K562 (cell line): ENCODE data around the gene C10orf71. TPM values are rescaled to one million over a fixed set of nuclear protein-coding genes. Genes with fewer than 3 reads are reported as not detected.
A peak's percentile ranks its signal among the peaks of the same experiment; 100 is the strongest.

Experiments
- ETS2 ChIP-seq: IDR thresholded peaks from 2 replicates; pipeline ENCODE4 v1.6.1; 2016; ENCODE audit warnings: borderline replicate concordance, missing genetic modification characterization, mild to moderate bottlenecking, moderate library complexity, missing compliant biosample characterization; ENCODE audit not compliant: poor library complexity, severe bottlenecking
- HNRNPK ChIP-seq: fragments of 200-400 bp; formaldehyde crosslinking; IDR thresholded peaks from one replicate; pipeline ENCODE4 v1.6.1; 2018; ENCODE audit warnings: mild to moderate bottlenecking, low read depth, low read length; ENCODE audit not compliant: poor library complexity, severe bottlenecking
- HNRNPUL1 ChIP-seq: fragments of 200-400 bp; formaldehyde crosslinking; IDR thresholded peaks from 2 replicates; pipeline ENCODE4 v1.6.1; 2017; ENCODE audit warnings: low read length
- ILF3 ChIP-seq: fragments of 450-650 bp; IDR thresholded peaks from 2 replicates; pipeline ENCODE4 v1.6.1; 2018; ENCODE audit warnings: antibody characterized with exemption, mild to moderate bottlenecking, moderate library complexity, borderline replicate concordance
- IRF9 ChIP-seq: fragments of 450-650 bp; IDR thresholded peaks from 2 replicates; pipeline ENCODE4 v1.6.1; 2016; ENCODE audit warnings: missing biosample characterization, missing genetic modification characterization
- MLX ChIP-seq, 2 experiments: fragments of 450-650 bp in 1 of 2; sonication (generic) in 1 of 2; formaldehyde crosslinking; conservative IDR thresholded peaks; 2 replicates each; pipeline versions ENCODE4 v1.4.0 to v1.8.1; 2020 to 2022; ENCODE audit warnings: mild to moderate bottlenecking in 1 of 2, missing genetic modification reagents in 1 of 2
- NR0B1 ChIP-seq: fragments of 450-650 bp; IDR thresholded peaks from one replicate; pipeline ENCODE4 v1.6.1; 2018; ENCODE audit warnings: mild to moderate bottlenecking, moderate library complexity; ENCODE audit not compliant: partially characterized antibody
- PRDM10 ChIP-seq: fragments of 450-650 bp; IDR thresholded peaks from 2 replicates; pipeline ENCODE4 v1.6.1; 2018; ENCODE audit not compliant: partially characterized antibody
- RFX5 ChIP-seq: IDR thresholded peaks from 2 replicates; pipeline ENCODE4 v1.6.1; 2011; ENCODE audit warnings: low read depth, mild to moderate bottlenecking, improper control_type of control experiment, low read length
- TBP ChIP-seq: optimal IDR thresholded peaks from 2 replicates; pipeline ENCODE3; 2011; ENCODE audit warnings: low read depth, low read length, improper control_type of control experiment
- TCF3 ChIP-seq: sonication (generic); formaldehyde crosslinking; IDR thresholded peaks from 2 replicates; pipeline ENCODE4 v1.4.0; 2020; ENCODE audit warnings: mild to moderate bottlenecking, missing genetic modification reagents
- U2AF2 ChIP-seq: fragments of 200-400 bp; formaldehyde crosslinking; optimal IDR thresholded peaks from 2 replicates; pipeline ENCODE3; 2017; ENCODE audit warnings: low read depth, mild to moderate bottlenecking, low read length
- ZKSCAN1 ChIP-seq: fragments of 150-350 bp; IDR thresholded peaks from 2 replicates; pipeline ENCODE4 v1.6.1; 2016; ENCODE audit warnings: low read depth, low read length
- ZNF57 ChIP-seq: fragments of 450-650 bp; formaldehyde crosslinking; IDR thresholded peaks from 2 replicates; pipeline ENCODE4 v1.4.0; 2020; ENCODE audit warnings: mild to moderate bottlenecking, moderate library complexity
- ZNF592 ChIP-seq: fragments of 450-650 bp; IDR thresholded peaks from 2 replicates; pipeline ENCODE4 v1.6.1; 2017; ENCODE audit warnings: antibody characterized with exemption, mild to moderate bottlenecking
- polyA plus RNA-seq, 8 experiments: library from polyadenylated mRNA; depleted of rRNA in 4 of 8; stranded (reverse) in 5 of 8; unstranded in 3 of 8; fragments of >200 nt; fragmentation: Nextera tagmentation in 2 of 8; fragmentation: Illumina TruSeq in 1 of 8; extraction: Ambion mirVana in 2 of 8; extraction: Trizol in 1 of 8; gene quantifications; 2 replicates each; pipeline versions ENCODE4 v1.2.1 to v1.2.3, GENCODE V29; 2011 to 2014; ENCODE audit warnings: inconsistent platforms in 1 of 8, missing spikeins in 1 of 8
- total RNA-seq, 7 experiments: library from RNA; depleted of rRNA in 6 of 7; stranded (reverse); fragments of >200 nt in 6 of 7; fragmentation: Illumina TruSeq in 2 of 7; extraction: Trizol in 2 of 7; gene quantifications; 2 replicates each; pipeline versions ENCODE4 v1.2.1 to v1.2.3, GENCODE V29; 2011 to 2021; ENCODE audit warnings: low replicate concordance in 1 of 7

The C10orf71 gene
- total and polyA plus RNA-seq, 9 of the 15 experiments (the other 6 are each of a cell fraction or from before 2014, with no cell fraction given), result 0.06 to 4.5 (median 1.3) TPM

- TF ChIP-seq MLX (CRISPR knock-in tag; conservative IDR thresholded peaks at IDR 0.05) (no peak), ZKSCAN1 (peak; percentile 75; the same call in 1 of the 2 replicates), HNRNPK (no peak), ZNF57 (CRISPR knock-in tag) (no peak), IRF9 (tag) (no peak), ZNF592 (peak; percentile 94), U2AF2 (no peak), HNRNPUL1 (no peak), RFX5 (0 out of 2 replicates have a peak, but pooled peaks have one; percentile 13), TCF3 (peak; percentile 96), NR0B1 (no peak), ILF3 (no peak), TBP (peak; percentile 81), PRDM10 (peak; percentile 47), ETS2 (no peak)
These were observed 1.4 kb downstream of the C10orf71 start (continued) for GRCh38 chr10:49300140-49300974.
